Right lobe of liver (tissue), 6 donors: ENCODE measurements around the gene HIVEP2. TPM values are rescaled to one million over a fixed set of nuclear protein-coding genes. Genes with fewer than 3 reads are reported as not detected.

Experiments
- ATAC-seq, 4 donors: fragments of 200-7000 bp; cut with Tn5 transposase; one replicate each; pipeline ENCODE4 v1.9.1; 2020; ENCODE audit warnings: mild to moderate bottlenecking in 4 of 4, moderate library complexity in 4 of 4
- DNase-seq, 3 donors: peaks; one replicate each; pipeline ENCODE4 v3.0.0-alpha.2; 2020
- H3K27ac ChIP-seq, 3 donors: fragments of 200-600 bp; one replicate each; pipeline ENCODE4 v1.8.0; 2022
- H3K27me3 ChIP-seq, 2 donors: fragments of 200-600 bp; one replicate each; pipeline ENCODE4 v1.8.0; 2022
- H3K36me3 ChIP-seq, 4 donors: fragments of 200-600 bp; sonication (generic) in 1 of 4; one replicate each; pipeline versions ENCODE4 v1.5.1 to v1.8.0; 2017 to 2022; ENCODE audit warnings: control low read depth in 1 of 4
- H3K4me1 ChIP-seq, 4 donors: fragments of 200-600 bp; sonication (generic) in 1 of 4; one replicate each; pipeline versions ENCODE4 v1.5.1 to v1.8.0; 2017 to 2022; ENCODE audit warnings: control low read depth in 1 of 4
- H3K4me3 ChIP-seq, 3 donors: fragments of 200-600 bp; one replicate each; pipeline ENCODE4 v1.8.0; 2022
- H3K9me3 ChIP-seq, 4 donors: fragments of 200-600 bp; sonication (generic) in 1 of 4; one replicate each; pipeline versions ENCODE4 v1.5.1 to v1.8.0; 2017 to 2022; ENCODE audit warnings: control low read depth in 1 of 4
- POLR2A ChIP-seq: fragments of 450-650 bp; IDR thresholded peaks from one replicate; pipeline ENCODE4 v1.6.1; 2017; ENCODE audit warnings: antibody characterized with exemption, mild to moderate bottlenecking
- WGBS: methylation state at CpG from one replicate; pipeline ENCODE4 v1.1.6; 2018; ENCODE audit warnings: low coverage, low lambda C conversion rate; ENCODE audit not compliant: insufficient coverage; ENCODE audit errors: missing lambda C conversion rate; 5-methylcytosine and 5-hydroxymethylcytosine counted together
- intact Hi-C, 2 donors: fragments of 100-400 bp; cut with DNase I; formaldehyde crosslinking; loops; one replicate each; pipeline versions ENCODE4 v1.11.2 to v1.14.1; 2022
- total RNA-seq, 6 experiments: library from RNA; depleted of rRNA in 2 of 6; stranded (reverse); fragments of >200 nt in 2 of 6; fragmentation: NEBNext Ultra II Directional in 3 of 6; extraction: Animal tissue kit (Norgen Biotek cat#: 25700) in 3 of 6; gene quantifications; one replicate each; pipeline versions ENCODE4 v1.1.0 to v1.2.4, GENCODE V29; 2016 to 2023
- TF ChIP-seq, protein P1 (sequence below), 4 donors: fragments of 200-600 bp in 3 of 4; fragments of 450-650 bp in 1 of 4; IDR thresholded peaks; one replicate each; pipeline versions ENCODE4 v1.5.1 to v1.8.0; 2016 to 2022; ENCODE audit warnings: antibody characterized with exemption in 4 of 4, mild to moderate bottlenecking in 2 of 4
- donor health status: DM: no; HTN: yes; CAD: no.
- donor health status: DM: no; HTN: no; CAD: no.
- donor health status: DM: no; HTN: no; CAD: no.
- donor health status: DM: no; HTN: yes; CAD: no.
- donor health status: DM: no; HTN: yes; CAD: no.

HIVEP2 gene
- total RNA-seq, 6 experiments from 2014 or later = 3.0 to 8.9 (median 5.1) TPM

DNA sequence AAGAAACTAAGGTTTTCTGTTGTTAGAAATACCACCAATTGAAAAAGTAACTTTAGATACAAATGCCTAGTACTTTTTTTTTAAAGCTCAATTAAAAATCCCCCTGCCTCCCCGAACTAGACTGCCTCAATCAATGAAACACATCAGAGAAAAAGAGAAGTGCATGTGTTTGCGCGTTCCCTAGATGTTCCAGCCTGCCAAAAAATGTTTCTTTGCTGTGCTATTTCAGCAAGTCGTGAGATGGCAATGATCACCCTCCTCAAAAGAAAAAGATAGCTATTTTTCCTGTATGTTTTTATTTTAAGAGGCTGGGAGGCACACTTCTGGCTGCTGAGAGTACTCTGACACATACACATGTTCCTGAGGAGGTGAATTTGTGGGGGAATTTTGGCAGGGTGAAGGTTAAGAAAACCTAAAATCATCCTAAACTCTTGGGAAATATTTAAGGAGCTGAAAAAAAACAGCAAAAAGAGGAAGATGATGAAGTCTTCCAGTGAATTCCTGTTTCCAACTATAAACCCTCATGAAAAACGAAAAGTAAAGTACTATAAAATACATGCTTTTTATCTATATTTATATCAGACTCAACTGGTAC lies 114.8 kb downstream of the HIVEP2 start:
- TF ChIP-seq, protein P1, sequence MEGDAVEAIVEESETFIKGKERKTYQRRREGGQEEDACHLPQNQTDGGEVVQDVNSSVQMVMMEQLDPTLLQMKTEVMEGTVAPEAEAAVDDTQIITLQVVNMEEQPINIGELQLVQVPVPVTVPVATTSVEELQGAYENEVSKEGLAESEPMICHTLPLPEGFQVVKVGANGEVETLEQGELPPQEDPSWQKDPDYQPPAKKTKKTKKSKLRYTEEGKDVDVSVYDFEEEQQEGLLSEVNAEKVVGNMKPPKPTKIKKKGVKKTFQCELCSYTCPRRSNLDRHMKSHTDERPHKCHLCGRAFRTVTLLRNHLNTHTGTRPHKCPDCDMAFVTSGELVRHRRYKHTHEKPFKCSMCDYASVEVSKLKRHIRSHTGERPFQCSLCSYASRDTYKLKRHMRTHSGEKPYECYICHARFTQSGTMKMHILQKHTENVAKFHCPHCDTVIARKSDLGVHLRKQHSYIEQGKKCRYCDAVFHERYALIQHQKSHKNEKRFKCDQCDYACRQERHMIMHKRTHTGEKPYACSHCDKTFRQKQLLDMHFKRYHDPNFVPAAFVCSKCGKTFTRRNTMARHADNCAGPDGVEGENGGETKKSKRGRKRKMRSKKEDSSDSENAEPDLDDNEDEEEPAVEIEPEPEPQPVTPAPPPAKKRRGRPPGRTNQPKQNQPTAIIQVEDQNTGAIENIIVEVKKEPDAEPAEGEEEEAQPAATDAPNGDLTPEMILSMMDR (IDR thresholded peaks at IDR 0.05) = no peak
- TF ChIP-seq POLR2A = no peak
- intact Hi-C loops = no loop called here
- H3K27me3 ChIP-seq = no peaks in the 10 kb centered on the region
- no peak overlapping the region for H3K4me3 ChIP-seq
- no peak for DNase-seq
- ATAC-seq = no peak
- H3K36me3 ChIP-seq = no peaks in the 10 kb centered on the region
- no peak overlapping the region for H3K27ac ChIP-seq
- WGBS = 80% methylated on average over 5 of the region's 5 CpGs
- H3K9me3 ChIP-seq = no peaks in the 10 kb centered on the region
- H3K4me1 ChIP-seq = no peaks in the 10 kb centered on the region

DNA sequence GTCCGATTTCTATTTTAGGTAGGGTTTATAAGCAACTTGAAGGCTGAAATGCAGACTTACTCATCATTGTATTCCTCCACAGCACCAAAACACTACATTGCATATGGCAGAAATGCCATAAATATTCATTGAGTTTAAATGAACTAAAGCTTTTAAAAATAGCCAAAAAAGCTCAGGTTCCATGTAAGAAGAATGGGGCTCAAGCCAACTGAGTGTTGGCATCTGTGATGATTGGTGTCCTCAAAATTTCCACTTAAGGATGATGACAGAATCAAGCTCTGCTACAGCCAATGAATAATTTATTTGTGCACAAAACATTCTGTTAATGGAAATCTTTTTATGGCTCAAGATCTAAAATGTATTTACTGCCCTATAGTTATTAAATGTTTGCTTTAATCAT lies 115.4 kb downstream of the HIVEP2 start:
- WGBS = 100% methylated on average over 1 of the region's 1 CpG
- TF ChIP-seq, protein P1 (IDR thresholded peaks at IDR 0.05) = no peak
- no peak for TF ChIP-seq POLR2A
- Histone ChIP-seq H3K9me3 (no peaks in the 10 kb centered on the region), H3K27me3 (no peaks in the 10 kb centered on the region), H3K36me3 (no peaks in the 10 kb centered on the region), H3K27ac (no peak overlapping the region), H3K4me3 (no peak overlapping the region), H3K4me1 (no peaks in the 10 kb centered on the region)
- DNase-seq (no peak), ATAC-seq (no peak)
- intact Hi-C loops = no loop called here

DNA sequence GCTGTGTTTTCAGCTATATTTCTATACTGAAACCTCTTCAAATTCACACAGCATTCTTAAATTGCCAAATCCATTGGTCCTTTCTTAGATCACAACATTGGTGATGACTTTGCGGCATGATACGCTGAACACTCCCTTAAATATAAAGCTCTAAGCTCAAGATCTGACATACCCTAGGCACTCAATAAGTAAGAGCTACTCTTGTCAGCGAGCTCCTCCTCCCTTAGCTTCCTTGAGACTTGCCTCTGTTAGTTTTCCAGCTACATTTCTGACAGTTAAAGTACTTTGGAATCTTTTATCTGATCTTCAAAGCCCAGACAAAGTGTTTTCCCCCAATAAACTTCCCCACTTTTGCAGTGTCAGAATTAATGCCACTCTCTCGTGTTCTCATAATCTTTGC lies 117.0 kb downstream of the HIVEP2 start:
- Histone ChIP-seq H3K27me3 (no peaks in the 10 kb centered on the region), H3K4me1 (no peaks in the 10 kb centered on the region), H3K36me3 (no peaks in the 10 kb centered on the region), H3K4me3 (no peak overlapping the region), H3K9me3 (no peaks in the 10 kb centered on the region), H3K27ac (no peak overlapping the region)
- TF ChIP-seq, protein P1 (IDR thresholded peaks at IDR 0.05) = no peak
- no peak for TF ChIP-seq POLR2A
- ATAC-seq (no peak), DNase-seq (no peak)
- intact Hi-C loops = no loop called here
- WGBS = 79% methylated on average over 4 of the region's 4 CpGs

DNA sequence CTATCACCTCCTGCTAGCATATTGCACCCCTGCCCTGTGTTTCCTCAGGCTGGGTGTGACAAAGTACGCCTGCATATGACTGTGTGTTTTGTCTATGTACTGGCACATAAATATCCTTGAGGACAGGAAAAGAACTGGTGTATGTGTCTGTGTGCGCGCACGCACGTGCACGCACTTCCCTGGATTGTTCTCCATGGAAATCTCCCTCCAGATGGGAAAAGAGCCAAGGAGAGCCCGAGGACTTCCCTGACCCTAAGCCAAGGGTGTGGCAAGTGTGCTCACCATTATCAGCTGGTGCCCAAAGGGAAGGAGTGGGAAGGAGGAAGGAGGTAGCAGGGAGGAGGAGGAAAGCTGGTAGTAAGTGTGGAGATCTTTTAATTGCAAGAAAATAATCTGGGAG lies 117.6 kb downstream of the HIVEP2 start:
- peak; percentile 72 to 86 (median 75) for ATAC-seq
- Histone ChIP-seq H3K4me3 (no peak overlapping the region), H3K36me3 (no peaks in the 10 kb centered on the region), H3K9me3 (no peaks in the 10 kb centered on the region), H3K4me1 (peaks cover 0 to under 1% (median 0%) of the 10 kb centered on the region in 4 donors), H3K27ac (no peak overlapping the region), H3K27me3 (no peaks in the 10 kb centered on the region)
- intact Hi-C loops = no loop called here
- 77% methylated on average over 7 of the region's 7 CpGs for WGBS
- TF ChIP-seq, protein P1 (IDR thresholded peaks at IDR 0.05) = no peak
- TF ChIP-seq POLR2A = no peak
- DNase-seq = peak in 2 of 3 donors; percentile 38 to 55
